ENCODE results near the gene CHPF.

Gene CHPF

DNA sequence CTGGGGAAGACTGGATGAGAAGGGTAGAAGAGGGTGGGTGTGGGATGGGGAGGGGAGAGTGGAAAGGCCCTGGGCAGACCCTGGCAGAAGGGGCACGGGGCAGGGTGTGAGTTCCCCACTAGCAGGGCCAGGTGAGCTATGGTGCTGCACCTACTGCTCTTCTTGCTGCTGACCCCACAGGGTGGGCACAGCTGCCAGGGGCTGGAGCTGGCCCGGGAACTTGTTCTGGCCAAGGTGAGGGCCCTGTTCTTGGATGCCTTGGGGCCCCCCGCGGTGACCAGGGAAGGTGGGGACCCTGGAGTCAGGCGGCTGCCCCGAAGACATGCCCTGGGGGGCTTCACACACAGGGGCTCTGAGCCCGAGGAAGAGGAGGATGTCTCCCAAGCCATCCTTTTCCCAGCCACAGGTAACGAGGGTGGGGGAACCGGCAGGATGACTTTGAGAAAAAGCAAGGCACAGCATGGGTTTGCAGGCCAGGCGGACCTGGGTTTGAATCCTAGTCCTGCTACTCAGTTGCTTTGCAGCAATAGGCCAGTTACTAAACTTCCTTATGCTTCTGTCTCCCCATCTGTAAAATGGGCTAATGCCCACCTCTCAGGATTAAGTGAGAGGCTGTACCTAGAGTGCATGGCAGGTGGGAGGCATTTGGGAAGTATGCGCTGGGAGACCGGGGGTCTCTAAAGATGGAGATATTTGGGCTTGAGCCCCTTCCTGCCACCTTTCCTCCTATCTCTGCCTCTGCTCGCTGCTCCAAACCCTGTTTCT lies 28.8 kb upstream of the CHPF start, which contains the start of gene INHA:
Gene INHA (plus strand): TSS at position 74 of the 765 bp plus-strand sequence. CDS start 65 bp downstream, at position 139.
- Histone ChIP-seq H3K4me3 (ENCODE audit: low read depth, low read length) (peak within 1 kb of the TSS; percentile 64), H3K27me3 (ENCODE audit: insufficient read depth, low read depth, severe bottlenecking) (no peaks in the 10 kb centered on the region), H3K27ac (peak within 1 kb of the TSS; percentile 72), H3K36me3 (peaks cover 14% of the 10 kb centered on the region), H3K9me3 (ENCODE audit: severe bottlenecking) (no peaks in the 10 kb centered on the region)
- TF ChIP-seq, protein P1, sequence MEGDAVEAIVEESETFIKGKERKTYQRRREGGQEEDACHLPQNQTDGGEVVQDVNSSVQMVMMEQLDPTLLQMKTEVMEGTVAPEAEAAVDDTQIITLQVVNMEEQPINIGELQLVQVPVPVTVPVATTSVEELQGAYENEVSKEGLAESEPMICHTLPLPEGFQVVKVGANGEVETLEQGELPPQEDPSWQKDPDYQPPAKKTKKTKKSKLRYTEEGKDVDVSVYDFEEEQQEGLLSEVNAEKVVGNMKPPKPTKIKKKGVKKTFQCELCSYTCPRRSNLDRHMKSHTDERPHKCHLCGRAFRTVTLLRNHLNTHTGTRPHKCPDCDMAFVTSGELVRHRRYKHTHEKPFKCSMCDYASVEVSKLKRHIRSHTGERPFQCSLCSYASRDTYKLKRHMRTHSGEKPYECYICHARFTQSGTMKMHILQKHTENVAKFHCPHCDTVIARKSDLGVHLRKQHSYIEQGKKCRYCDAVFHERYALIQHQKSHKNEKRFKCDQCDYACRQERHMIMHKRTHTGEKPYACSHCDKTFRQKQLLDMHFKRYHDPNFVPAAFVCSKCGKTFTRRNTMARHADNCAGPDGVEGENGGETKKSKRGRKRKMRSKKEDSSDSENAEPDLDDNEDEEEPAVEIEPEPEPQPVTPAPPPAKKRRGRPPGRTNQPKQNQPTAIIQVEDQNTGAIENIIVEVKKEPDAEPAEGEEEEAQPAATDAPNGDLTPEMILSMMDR (IDR thresholded peaks at IDR 0.05; ENCODE audit: low read depth, low read length) = no peak
- no peak for DNase-seq

DNA sequence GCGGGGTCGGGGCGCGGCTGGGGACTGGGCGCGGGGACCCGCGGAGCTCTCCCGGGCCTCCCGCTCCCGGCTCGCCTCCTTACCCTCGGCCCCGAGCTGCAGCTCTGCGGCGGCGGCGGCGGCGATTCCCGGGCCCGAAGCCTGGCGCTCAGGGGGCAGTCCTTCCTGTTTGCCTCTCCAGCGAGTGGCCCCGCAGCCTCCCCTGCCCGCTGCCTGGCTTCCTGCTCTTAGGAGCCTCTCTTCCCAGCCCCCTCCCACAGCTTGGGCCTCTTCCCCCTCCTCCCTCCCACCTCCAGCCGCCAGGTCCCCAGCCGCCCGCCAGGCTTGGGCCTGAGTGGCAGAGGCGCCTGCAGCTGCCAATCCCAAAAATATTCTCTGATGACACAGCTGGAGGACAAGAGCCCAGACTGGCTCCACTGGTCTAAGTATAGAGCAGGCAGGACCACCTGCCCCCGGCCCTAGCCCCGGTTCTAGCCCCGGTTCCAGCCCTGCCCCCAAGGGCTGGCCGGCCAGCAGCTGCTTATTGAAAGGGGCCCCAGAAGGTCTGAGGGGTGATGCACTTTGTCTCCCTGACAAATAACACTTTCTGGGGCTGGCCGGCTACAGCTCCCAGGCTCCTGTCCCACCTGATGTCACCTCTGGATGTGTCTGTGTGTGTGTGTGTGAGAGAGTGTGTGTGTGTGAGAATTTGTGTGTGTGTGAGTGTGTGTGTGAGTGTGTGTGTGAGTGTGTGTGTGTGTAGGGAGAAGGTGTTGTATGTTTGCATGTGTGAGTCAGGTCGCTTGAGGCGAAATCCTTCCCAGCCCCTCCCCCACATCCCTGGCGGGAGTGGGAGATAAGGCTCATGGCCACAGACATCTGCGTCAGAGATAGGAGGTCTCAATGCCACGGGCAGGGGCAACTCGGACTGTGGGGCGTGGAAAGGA lies 28.0 kb upstream of the CHPF start, which contains the start of gene OBSL1:
Gene OBSL1 (minus strand): TSS at position 229 of the 926 bp plus-strand sequence. CDS start 307 bp downstream, outside the sequence.
- H3K36me3 ChIP-seq = peaks cover 22% of the 10 kb centered on the region
- TF ChIP-seq, protein P1 (IDR thresholded peaks at IDR 0.05; ENCODE audit: low read depth, low read length) = no peak
- no peaks in the 10 kb centered on the region for H3K9me3 ChIP-seq (ENCODE audit: severe bottlenecking)
- peak within 1 kb of the TSS; percentile 64 for H3K4me3 ChIP-seq (ENCODE audit: low read depth, low read length)
- peak within 1 kb of the TSS; percentile 72 for H3K27ac ChIP-seq
- DNase-seq = peak; percentile 92
- no peaks in the 10 kb centered on the region for H3K27me3 ChIP-seq (ENCODE audit: insufficient read depth, low read depth, severe bottlenecking)

DNA sequence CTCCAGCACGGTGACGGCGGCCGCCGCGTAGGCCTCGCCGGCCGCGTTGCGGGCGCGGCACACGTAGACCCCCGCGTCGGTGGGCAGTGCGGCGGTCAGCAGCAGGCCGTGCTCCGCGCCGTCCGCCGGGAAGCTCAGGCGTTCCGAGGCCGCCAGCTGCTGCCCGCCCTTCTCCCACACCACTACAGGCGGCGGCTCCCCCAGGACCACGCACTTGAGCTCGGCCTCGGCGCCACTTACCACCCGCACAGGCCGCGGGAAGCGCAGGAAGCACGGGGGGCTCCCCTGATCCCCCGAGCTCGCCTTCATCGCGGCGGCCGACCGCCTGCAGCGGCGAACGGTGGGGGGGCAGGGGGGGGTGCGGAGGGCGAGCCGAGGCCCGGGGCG lies 27.3 kb upstream of the CHPF start:
- Histone ChIP-seq H3K36me3 (peaks cover 25% of the 10 kb centered on the region), H3K9me3 (ENCODE audit: severe bottlenecking) (no peaks in the 10 kb centered on the region), H3K27ac (peak overlapping the region; percentile 72), H3K27me3 (ENCODE audit: insufficient read depth, low read depth, severe bottlenecking) (no peaks in the 10 kb centered on the region), H3K4me3 (ENCODE audit: low read depth, low read length) (peak overlapping the region; percentile 64)
- no peak for DNase-seq
- TF ChIP-seq, protein P1 (IDR thresholded peaks at IDR 0.05; ENCODE audit: low read depth, low read length) = no peak

DNA sequence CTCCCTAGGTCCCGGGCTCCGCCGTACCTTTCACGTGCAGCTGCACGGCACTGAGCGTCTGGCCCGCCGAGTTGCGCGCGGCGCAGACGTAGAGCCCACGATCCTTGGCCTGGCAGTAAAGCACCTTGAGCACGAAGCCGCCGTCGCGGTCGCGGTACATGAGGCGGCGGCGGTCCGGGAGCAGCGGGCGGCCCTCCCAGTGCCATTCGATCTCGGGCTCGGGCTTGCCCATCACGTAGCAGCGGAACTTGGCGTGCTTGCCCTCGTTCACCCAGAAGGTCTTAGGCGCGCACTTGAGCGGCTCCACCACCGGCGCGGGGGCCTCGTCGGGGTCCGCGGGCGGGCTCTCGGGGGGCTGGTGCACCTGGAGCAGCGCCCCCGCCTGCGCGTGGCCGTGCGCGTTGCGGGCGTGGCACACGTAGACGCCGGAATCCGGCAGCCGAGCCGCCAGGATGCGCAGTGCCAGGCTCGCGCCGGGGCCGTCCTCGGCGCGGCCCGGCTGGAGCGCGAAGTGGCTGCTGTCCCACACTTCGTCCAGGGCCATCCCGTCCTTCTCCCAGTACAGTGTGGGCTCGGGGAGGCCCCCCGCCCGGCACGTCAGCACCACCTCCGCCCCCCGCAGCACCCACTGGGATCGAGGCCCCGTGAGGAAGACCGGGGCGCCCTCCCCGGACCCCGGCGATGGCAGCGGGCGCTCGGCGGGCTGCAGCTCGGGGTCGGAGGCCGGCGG lies 26.8 kb upstream of the CHPF start:
- H3K27ac ChIP-seq = peak overlapping the region; percentile 72
- no peaks in the 10 kb centered on the region for H3K9me3 ChIP-seq (ENCODE audit: severe bottlenecking)
- TF ChIP-seq, protein P1 (IDR thresholded peaks at IDR 0.05; ENCODE audit: low read depth, low read length) = 0 out of 2 replicates have a peak, but pooled peaks have one; percentile 12
- H3K36me3 ChIP-seq = peaks cover 25% of the 10 kb centered on the region
- H3K27me3 ChIP-seq (ENCODE audit: insufficient read depth, low read depth, severe bottlenecking) = no peaks in the 10 kb centered on the region
- DNase-seq = no peak
- H3K4me3 ChIP-seq (ENCODE audit: low read depth, low read length) = peak overlapping the region; percentile 64

DNA sequence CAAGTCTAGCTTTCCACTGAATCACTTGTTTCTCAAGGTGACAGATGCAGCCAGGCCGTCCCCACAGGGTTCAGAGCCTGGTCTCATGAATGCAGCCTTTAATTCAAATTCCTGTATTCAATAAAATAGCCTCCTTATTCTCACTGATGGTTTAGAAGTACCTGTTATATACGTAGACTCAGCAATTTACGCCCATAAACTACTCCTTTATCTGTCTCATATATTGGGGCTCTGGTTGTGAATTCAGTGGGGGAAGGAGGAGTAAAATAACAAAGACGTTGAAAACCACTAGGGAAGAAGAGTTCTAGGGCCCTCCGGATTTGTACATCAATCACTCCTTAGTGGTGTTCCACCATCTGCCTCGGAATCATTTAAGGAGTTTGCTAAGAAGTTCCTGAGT lies 26.0 kb upstream of the CHPF start:
- Histone ChIP-seq H3K4me3 (ENCODE audit: low read depth, low read length) (peak overlapping the region; percentile 64), H3K27me3 (ENCODE audit: insufficient read depth, low read depth, severe bottlenecking) (no peaks in the 10 kb centered on the region), H3K36me3 (peaks cover 31% of the 10 kb centered on the region), H3K9me3 (ENCODE audit: severe bottlenecking) (no peaks in the 10 kb centered on the region), H3K27ac (peak overlapping the region; percentile 72)
- TF ChIP-seq, protein P1 (IDR thresholded peaks at IDR 0.05; ENCODE audit: low read depth, low read length) = no peak
- DNase-seq = no peak

Data from WERI-Rb-1 (cell line).